HG03175 (cell line): Measurements from ENCODE around the gene FCN3.

Experiments
- ATAC-seq: cut with Tn5 transposase; IDR thresholded peaks from one replicate; pipeline ENCODE4 v1.9.1; 2021; ENCODE audit warnings: mild to moderate bottlenecking, moderate library complexity; ENCODE audit not compliant: unreplicated experiment

FCN3 gene

DNA sequence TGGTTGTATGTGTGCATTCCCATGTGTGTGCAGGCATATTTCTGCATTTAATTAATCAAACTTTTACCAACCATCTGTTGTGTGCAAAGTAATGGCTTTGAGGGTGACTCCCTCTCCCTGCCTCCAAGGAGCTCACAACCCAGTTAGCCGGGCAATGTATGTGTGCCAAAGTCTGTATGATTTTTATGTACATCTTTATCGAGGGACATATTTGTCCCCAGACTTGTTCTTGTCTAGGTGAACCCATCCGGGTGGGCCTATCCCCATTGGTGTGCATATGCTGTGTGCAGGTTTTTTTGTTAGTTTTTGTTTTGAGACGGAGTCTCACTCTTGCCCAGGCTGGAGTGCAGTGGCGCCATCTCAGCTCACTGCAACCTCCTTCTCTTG lies 31.0 kb downstream of the FCN3 start:
- no peak for ATAC-seq

DNA sequence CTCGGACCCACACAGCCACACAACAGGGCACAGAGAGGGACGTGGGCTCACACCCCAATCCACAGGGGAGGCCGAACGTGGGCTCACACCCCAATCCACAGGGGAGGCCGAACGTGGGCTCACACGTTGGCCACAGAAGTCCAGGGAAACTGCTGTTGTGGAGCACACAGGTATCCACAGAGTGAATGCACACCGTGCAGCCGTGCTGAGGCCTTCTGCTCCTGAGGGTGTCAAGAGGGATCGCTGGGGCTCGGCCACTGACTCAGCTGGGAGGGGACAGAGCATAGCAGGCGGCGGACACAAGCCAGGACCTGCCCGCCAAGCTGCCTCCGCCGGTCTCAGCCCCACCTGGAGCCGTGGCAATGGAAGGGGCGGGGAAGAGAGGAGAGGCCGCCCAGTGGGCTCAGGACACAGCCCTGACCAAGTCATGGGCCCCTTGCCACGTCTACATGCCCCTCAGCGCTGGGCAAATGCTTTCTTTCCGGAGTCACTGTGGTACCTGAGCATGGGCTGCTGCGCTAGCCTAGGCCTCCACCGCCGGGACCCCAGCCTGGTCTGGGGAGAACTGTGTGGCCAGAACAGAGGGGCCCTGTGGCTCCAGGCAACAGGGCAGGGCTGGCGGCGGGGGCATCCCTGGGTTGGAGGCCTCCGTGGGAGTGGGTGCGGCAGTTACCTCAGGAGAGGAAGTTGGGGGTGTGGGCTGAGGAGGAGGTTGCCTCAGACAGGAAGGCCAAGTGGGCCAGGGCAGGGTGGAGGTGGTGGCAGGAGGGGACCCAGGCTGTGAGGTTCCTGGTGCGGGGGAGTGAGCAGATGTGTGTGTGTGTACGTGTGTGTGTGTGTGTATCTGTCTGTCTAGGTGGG lies 31.6 kb downstream of the FCN3 start:
- ATAC-seq = no peak

DNA sequence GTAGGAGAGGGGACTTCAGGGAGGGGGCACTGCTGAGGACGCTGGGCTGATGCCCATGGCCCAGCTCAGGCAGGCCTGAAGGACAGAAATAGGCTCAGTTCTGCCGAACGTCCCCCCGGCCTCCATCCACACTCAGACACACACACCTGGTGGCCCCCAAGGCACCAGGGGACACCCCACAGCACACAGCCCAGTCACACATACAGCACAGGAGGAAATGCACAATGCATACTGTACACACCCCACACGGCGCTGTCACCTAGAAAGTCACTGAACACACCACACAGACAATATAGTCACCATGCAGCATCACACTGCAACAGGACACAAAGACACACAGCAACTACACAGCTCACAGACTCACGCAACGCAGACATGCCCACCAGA lies 32.2 kb downstream of the FCN3 start:
- ATAC-seq = no peak

DNA sequence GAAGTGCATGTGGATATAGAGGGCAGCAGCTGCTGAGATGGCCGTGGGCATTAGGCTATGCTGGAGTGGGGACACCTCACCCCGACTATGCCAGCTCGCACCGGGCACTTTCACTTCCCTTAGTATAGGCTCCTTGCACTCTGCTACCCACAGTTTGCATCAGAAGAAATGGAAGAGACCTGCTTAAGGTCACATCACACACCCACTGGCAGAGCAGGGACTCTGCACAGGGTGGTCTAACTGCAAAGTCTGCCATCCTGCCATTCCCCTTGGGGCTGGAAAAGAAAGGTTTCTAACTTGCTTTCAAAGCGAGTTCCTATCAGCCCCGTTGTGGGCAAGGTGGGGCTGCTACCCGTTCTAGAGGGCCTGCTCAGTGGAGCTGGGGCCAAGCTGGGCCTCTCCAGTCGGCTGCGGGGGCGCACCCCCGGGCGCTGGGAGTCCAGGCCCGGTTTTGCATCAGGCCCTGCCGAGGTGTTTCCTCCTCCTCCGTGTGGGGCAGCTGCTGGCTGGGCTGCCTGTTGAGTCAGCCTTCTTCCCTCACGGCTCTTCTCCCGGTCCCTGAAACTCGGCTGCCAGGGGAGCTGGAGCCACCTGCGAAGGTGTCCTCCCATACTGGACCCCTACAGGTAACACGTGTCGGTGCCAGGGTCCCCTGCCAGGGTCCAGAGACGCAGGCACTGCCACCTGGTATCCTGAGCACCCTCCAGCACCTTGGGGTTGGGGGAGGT lies 32.9 kb downstream of the FCN3 start, which contains the start of gene SYTL1:
Gene SYTL1, plus strand, starts transcription at position 498 of the 728 bp plus-strand sequence. CDS start 3,313 bp downstream, outside the sequence.
- peak; percentile 41 for ATAC-seq

DNA sequence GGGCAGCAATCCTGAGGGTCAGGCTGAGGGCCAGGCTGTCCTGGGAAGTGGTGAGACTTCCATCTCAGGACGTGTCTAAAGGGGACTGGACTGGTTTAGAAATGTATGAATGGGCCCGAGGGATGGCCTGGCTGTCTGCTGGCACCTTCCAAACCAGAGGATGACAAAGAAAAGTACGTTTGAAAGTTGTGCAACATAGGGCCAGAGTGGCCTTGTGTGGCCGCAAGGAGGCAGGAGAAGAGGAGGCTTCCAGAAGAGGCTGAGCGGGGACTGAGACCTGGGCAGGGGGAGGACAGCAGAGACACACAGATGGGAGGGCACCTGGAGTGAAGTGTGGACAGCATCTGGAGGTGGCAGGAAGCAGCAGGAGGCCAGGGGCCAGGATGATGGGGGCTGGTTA lies 35.4 kb downstream of the FCN3 start:
- no peak for ATAC-seq

DNA sequence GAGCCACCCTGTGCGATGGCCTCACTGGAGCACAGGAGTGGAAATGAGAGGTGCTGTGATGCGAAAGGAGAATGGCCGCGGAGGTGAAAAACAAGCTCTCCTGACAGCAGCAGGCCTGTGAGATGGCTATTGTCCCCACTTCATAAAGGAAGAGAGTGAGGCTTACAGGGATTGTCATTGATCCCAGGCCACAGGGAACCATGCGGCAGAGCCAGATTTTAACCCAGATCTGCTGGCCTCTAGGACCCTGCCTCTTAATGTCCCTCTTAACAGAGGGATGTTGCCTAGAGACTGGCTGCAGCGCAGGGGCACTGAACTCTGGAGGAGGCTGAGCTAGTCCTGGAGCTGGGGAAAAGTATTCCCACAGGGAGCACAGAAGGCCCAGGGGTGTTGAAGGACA lies 35.9 kb downstream of the FCN3 start:
- no peak for ATAC-seq

DNA sequence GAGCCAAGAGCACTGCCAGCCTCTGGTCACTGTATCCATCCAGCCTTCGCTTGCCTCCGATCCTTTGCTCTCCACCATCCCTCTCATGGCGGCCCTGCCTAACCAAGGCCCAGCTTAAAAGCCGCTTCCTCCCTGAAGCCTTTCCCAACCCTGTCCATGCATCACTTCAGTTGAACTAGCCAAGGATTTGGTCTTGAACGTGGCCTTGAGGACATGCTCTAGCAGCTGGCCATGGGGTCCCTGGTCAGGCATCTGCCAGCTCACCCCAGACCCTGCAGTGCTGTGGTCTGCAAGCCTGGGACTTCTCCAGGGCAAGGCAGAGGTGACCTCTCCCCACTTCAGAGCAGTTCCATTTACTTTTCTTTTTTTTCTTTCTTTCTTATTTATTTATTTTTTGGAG lies 37.9 kb downstream of the FCN3 start:
- ATAC-seq = no peak

DNA sequence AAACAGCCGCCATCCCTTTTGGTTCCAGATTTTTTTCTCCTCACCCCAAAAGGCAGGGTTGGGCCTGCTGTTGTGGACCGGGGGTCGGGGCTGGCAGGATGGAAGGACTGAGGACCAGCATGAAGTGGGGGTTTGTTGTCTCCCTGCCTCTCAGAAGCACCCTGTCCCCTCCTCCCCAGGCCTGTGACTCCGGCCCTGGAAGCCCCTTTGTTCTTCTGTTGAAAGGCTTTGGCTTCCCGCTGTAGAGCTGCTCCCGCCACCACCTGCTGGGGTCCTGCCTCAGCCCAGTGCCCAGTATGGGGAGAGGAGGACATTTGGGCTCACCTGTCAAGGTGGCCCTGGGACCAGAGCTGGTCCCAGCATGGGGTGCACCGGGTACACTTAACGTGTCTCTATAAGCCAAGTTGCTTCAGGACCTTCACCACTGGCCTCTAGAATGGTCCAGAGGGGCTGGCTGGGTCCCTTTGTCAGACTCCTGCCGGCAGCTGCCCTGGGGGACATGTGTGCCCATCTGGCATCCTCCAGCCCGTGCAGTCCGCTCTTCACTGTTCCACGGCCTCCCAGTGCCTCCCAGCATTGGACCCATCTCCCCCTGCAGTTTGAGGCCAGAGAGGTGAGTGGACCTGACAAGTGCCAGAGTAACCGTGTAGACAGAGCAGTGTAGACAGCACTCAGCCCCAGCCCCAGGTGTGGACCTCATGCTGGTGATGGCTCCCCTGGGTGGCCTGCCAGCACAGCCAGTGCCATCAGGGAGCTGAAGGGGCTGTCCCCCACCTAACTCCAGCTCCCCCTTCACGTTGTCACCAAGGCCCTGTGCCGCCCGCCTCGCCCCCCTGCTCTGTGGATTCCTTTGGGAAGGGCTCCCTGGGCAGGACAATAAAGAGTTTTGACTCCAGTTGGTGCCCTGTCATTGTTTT lies 38.9 kb downstream of the FCN3 start:
- ATAC-seq = no peak

DNA sequence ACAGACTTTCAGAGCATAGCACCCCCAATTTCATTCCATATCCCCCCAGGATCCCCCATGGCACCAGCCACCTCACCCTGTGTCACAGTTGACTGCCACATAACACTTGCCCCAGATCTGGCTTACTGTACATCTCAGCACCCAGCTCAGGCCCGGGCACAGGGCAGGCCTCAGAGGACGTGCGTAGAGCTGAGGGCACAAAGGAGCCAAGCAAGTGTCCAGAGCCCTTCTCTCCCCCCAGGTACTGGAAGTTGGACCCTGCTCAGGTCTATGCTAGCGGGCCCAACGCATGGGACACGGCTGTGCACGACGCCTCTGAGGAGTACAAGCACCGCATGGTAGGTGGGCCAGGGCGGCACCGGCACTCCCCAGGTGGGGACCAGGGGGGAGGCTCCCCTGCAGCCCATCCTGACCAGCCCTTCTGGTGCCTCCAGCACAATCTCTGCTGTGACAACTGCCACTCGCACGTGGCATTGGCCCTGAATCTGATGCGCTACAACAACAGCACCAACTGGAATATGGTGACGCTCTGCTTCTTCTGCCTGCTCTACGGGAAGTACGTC lies 40.8 kb downstream of the FCN3 start:
- ATAC-seq = no peak

DNA sequence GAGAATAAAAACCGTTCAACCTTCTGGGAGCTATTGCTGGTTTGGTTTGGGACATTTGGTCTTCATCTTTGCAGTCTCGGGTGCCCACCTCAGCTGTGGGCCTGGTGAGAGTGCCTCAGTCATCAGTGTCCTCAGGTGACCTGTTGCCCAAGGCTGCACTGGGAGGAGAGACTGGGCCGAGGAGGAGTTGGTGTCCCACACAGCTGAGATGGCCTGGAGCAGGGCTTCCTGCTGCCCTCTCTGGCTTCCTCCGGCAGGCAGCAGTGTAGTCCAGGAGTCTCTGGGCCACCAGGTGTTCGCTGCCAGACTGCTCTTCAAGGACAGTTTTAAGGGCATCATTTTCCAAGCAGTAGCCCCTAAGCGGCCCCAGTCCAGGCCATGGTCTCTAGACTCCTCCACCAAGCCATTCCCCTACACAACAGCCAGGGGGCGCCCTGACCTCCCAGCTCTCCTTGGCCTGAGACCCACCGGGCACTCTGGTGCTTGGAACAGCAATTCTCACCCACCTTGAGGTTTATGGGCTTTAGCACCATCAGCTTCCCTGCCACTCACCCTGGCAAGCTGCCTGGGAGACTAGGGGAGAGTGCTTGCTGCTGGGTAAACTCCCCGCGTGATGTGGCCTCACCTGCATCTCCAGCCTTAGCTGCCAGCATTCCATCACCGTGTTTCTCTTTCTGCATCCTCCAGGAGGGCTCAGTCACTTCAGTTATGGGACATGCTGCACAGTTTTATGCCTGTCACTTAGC lies 41.9 kb downstream of the FCN3 start:
- no peak for ATAC-seq

DNA sequence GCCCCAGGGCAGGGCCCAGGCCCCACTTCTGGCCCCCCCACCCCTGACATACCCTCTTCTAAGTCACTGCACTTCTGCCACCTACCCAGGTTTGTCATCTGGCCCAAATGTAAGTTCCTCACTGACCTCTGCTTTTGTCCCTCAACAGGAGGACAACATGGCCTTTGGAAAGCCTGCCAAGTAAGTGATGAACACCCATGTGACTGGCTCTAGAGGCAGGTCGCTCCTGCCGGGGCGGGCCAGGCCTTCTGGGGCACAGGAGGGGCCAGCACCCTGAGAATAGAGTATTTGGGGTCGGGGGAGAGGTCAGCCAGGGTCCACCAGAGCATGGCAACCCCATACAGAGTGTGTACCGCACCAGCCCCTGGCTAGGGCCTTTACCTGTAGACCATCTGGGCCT lies 42.7 kb downstream of the FCN3 start:
- no peak for ATAC-seq

DNA sequence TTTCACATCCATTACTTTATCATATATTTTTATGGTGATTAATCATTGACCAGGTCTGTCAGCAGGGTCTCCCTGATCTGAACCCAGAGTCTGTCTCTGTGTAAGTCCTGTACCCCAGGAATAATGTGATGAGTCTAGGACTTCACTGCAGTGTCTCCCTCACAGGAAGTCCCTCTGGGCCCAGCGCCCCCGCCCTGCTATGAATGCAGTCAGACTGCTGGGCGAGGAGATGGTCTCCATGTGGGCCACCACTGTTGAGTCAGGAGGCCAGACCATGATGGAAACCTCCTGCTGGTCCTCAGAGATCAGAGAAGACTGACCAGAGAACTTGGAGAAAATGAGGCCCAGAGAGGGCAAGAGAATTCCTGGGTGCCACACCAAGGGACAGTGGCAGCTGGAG lies 43.2 kb downstream of the FCN3 start:
- no peak for ATAC-seq

DNA sequence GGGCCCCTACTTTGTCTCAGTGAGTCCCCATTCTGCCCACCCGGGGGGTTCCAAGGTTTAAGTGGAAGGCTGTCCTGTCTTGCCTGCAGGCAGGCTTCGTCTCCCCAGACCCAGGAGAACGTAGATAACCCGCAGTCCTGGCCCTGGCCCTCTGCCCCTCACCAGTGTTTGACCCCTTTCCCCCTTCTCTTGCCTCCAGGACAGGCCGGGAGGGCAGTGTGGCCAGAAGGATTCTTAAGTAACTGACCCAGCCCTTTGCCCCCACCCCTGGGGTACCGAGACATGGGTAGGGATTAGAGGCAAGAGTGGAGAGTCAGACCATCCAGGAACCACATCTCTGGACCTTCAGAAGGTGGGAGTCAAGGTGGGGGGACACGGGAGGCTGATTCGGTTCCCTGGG lies 43.8 kb downstream of the FCN3 start:
- no peak for ATAC-seq

DNA sequence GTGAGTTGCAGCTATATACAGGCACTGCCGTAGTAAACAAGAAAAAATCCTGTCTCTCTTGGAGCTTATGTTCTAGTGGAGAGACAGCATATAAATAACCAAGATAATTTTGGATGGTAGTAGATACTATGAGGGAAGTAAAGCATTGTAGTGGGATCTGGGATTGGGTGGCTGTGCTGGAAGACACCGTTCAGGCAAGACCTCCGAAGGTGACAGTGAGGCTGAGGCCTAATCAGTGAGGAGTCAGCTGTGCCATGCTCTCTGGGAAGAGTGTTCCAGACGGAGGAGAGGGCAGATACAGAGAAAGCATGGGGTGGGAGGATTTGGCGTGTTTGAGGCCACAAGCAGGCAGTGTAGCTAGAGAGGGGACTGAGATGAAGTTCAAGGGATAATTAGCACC lies 46.7 kb downstream of the FCN3 start:
- no peak for ATAC-seq

DNA sequence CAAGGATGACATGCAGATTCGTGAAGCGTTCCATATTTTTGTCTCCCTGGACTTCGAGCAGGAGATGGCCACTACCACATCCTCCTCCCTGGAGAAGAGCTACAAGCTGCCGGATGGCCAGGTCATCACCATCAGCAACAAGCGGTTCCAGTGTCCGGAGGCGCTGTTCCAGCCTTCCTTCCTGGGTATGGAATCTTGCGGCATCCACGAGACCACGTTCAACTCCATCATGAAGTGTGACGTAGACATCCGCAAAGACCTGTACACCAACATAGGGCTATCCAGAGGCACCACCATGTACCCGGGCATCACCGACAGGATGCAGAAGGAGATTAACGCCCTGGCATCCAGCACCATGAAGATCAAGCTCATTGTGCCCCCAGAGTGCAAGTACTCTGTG lies 49.3 kb downstream of the FCN3 start:
- ATAC-seq = no peak

DNA sequence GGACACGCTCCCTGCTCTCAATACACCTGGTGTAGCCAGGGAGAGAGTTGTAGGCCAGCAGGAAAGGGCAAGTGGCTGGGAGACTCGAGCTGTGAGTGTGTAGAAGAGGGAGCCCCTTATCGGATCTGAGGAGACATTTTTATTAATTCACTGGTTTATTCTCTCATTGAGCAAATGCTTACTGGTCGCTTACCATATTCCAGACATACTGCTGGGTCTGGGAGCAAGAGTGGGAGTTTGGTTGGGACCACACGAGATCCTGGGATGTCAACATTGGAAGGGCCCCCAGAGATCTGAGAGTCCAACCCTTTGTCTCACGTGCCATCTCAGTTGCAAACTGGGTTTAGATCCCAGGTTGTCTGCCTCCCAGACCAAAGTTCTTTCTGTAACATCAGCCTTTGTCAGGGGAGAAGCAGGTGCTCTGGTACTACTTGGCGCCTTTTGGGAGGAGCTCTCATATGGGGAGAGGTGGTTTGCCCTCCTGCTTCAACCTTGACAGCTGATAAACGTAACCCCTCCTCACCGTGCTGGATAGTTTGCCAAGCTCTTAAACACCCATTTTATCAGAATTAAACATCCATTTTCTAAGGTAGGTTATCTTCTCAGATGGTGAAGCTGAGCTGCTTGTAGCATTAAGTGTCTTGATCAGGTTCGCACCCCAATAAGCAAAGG lies 51.9 kb downstream of the FCN3 start:
- ATAC-seq = no peak

DNA sequence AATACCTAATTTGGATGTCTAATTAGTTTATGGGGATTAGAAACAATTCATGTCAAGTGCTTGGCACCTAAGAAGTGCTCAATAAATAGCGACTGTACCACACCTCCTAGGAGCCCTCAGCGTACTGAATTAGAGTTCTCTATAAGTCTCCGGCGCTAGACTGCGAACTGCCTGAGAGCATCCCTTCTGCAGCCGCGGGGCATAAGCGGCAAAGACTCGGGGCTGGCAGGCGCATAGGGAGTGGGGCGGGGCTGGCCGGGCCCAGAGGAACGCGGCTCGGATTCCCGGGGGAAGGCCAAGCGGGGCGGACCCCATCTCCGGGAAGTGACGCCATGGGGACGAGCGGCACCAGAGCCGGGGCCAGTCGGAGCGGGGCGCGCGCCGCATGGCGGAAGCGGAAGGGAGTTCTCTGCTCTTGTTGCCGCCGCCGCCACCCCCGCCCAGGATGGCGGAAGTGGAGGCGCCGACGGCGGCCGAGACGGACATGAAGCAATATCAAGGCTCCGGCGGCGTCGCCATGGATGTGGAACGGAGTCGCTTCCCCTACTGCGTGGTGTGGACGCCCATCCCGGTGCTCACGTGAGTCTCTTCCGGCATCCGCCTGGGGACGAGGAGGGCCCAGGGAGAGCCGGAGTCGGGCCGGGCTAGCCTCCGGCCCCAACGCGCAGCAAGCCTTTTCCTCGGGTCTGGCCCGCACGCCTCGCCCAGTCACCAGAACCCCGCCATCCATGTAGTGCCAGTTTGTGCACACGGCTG lies 52.6 kb downstream of the FCN3 start, which contains the start of gene TMEM222:
Gene TMEM222, plus strand, starts transcription at position 351 of the 756 bp plus-strand sequence. Its CDS starts 35 bp downstream, at position 386.
- ATAC-seq = peak; percentile 94
